Hepatocyte (in vitro differentiated cells): ENCODE measurements around the gene ARV1. TPM values are rescaled to one million over a fixed set of nuclear protein-coding genes. Genes with fewer than 3 reads are reported as not detected.

Experiments
- DNase-seq: peaks from one replicate; pipeline ENCODE4 v3.0.0-alpha.2; 2016; ENCODE audit warnings: low spot score
- H2AFZ ChIP-seq: fragments of 200-600 bp; sonication (generic); 2 replicates; pipeline ENCODE4 v1.6.0; 2016; ENCODE audit warnings: antibody characterized with exemption, mild to moderate bottlenecking
- H3K27ac ChIP-seq: fragments of 200-600 bp; sonication (generic); 2 replicates; pipeline ENCODE4 v1.5.1; 2016; ENCODE audit warnings: mild to moderate bottlenecking
- H3K27me3 ChIP-seq: fragments of 200-600 bp; sonication (generic); 2 replicates; pipeline ENCODE4 v1.6.1; 2016
- H3K36me3 ChIP-seq: fragments of 200-600 bp; sonication (generic); replicated peaks from 2 replicates; pipeline ENCODE4 v1.5.1; 2016; ENCODE audit warnings: low read depth; ENCODE audit not compliant: insufficient read depth
- H3K4me1 ChIP-seq: fragments of 200-600 bp; sonication (generic); 2 replicates; pipeline ENCODE4 v1.5.1; 2016; ENCODE audit warnings: mild to moderate bottlenecking, moderate library complexity; ENCODE audit not compliant: insufficient read depth
- H3K4me2 ChIP-seq: fragments of 200-600 bp; sonication (generic); 2 replicates; pipeline ENCODE4 v1.6.0; 2016
- H3K4me3 ChIP-seq: fragments of 200-600 bp; sonication (generic); 2 replicates; pipeline ENCODE4 v1.5.1; 2016; ENCODE audit warnings: mild to moderate bottlenecking
- H3K79me2 ChIP-seq: fragments of 200-600 bp; sonication (generic); 2 replicates; pipeline ENCODE4 v1.6.0; 2017; ENCODE audit warnings: mild to moderate bottlenecking
- H3K9me2 ChIP-seq: fragments of 200-600 bp; sonication (generic); replicated peaks from 2 replicates; pipeline ENCODE4 v1.6.0; 2017; ENCODE audit warnings: mild to moderate bottlenecking; ENCODE audit not compliant: insufficient read depth
- H3K9me3 ChIP-seq: fragments of 200-600 bp; sonication (generic); 2 replicates; pipeline ENCODE4 v1.5.1; 2016; ENCODE audit warnings: low read depth, mild to moderate bottlenecking
- H4K20me1 ChIP-seq: fragments of 200-600 bp; sonication (generic); 2 replicates; pipeline ENCODE4 v1.6.0; 2016; ENCODE audit warnings: mild to moderate bottlenecking; ENCODE audit not compliant: insufficient read depth, poor library complexity, severe bottlenecking
- EZH2 ChIP-seq: fragments of 200-600 bp; sonication (generic); IDR thresholded peaks from 2 replicates; pipeline ENCODE4 v1.6.1; 2016; ENCODE audit warnings: antibody characterized with exemption, mild to moderate bottlenecking, borderline replicate concordance
- EZH2phosphoT487 ChIP-seq: fragments of 200-600 bp; sonication (generic); IDR thresholded peaks from one replicate; pipeline ENCODE4 v1.6.1; 2018; ENCODE audit warnings: antibody characterized with exemption, mild to moderate bottlenecking, low read depth, moderate library complexity; ENCODE audit not compliant: unreplicated experiment, severe bottlenecking
- WGBS: methylation state at CpG from one replicate; pipeline ENCODE4 v1.1.6; 2016; ENCODE audit warnings: low lambda C conversion rate; ENCODE audit errors: missing lambda C conversion rate; 5-methylcytosine and 5-hydroxymethylcytosine counted together
- polyA plus RNA-seq: library from polyadenylated mRNA; unstranded; fragments of >200 nt; fragmentation: Nextera tagmentation; extraction: Ambion mirVana; gene quantifications from 2 replicates; pipeline ENCODE4 v1.2.1, GENCODE V29; 2016
- total RNA-seq: library from RNA; depleted of rRNA; stranded (reverse); fragments of >200 nt; gene quantifications from 2 replicates; pipeline ENCODE4 v1.2.3, GENCODE V29; 2014
- TF ChIP-seq, protein P1 (sequence below): fragments of 200-600 bp; sonication (generic); IDR thresholded peaks from 2 replicates; pipeline ENCODE4 v1.5.1; 2016; ENCODE audit warnings: antibody characterized with exemption, mild to moderate bottlenecking; ENCODE audit not compliant: poor library complexity

ARV1 gene
- total and polyA plus RNA-seq, 2 experiments from 2014 or later, result 20.0 to 24.4 TPM

DNA sequence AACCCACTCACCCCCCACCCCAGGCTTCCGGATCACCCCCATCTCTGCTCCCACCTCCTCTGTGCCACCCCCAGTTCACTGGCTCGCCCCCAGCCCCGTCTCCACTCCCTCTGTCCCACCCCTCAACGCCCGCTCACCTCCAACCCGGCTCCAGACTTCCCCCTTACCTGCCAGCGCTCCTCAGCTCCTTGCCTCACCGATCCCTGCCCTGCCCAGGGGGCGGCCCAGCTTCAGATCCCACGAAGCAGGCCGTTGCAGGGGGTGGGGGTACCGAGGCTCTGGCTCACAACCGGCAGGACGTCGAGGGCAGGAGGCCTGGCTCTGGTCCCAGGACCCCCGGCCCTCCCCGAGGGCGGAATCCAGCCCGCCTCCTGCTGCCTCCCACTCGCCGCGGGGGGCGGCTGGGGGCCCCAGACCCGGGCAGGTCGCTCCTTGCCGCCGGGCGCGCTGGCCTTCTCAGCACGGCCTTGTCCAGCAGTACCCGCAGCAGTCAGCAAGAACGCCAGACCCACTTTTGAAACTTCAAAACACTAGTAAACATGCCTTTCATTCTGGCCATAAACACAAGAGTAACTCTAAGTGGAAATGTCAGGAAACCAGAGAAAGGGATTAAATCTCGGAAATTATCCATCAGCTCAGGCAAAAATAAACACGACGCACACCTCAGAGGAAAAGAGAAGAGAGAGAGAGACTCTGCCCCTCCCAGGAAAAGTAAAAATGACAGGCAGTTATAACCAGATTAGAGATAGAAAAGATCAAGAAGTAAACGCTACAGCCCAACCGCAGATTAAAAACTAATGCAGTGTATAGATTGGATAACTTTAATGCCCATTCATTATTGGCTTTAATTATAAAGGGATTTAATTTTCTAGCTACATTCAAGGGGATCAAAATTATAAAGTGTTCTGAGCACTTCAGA lies 62.2 kb downstream of the ARV1 start:
- TF ChIP-seq, protein P1, sequence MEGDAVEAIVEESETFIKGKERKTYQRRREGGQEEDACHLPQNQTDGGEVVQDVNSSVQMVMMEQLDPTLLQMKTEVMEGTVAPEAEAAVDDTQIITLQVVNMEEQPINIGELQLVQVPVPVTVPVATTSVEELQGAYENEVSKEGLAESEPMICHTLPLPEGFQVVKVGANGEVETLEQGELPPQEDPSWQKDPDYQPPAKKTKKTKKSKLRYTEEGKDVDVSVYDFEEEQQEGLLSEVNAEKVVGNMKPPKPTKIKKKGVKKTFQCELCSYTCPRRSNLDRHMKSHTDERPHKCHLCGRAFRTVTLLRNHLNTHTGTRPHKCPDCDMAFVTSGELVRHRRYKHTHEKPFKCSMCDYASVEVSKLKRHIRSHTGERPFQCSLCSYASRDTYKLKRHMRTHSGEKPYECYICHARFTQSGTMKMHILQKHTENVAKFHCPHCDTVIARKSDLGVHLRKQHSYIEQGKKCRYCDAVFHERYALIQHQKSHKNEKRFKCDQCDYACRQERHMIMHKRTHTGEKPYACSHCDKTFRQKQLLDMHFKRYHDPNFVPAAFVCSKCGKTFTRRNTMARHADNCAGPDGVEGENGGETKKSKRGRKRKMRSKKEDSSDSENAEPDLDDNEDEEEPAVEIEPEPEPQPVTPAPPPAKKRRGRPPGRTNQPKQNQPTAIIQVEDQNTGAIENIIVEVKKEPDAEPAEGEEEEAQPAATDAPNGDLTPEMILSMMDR, result no peak
- TF ChIP-seq EZH2phosphoT487, result no peak
- TF ChIP-seq EZH2, result no peak
- peak overlapping the region; percentile 97 for H3K4me2 ChIP-seq
- H3K4me3 ChIP-seq, result peak overlapping the region; percentile 51
- no peaks in the 10 kb centered on the region for H3K36me3 ChIP-seq
- peak overlapping the region; percentile 90 for H2AFZ ChIP-seq
- 15% methylated on average over 30 of the region's 37 CpGs for WGBS
- peaks cover 3% of the 10 kb centered on the region for H3K9me3 ChIP-seq
- H3K79me2 ChIP-seq, result peaks cover 28% of the 10 kb centered on the region
- H3K27ac ChIP-seq, result peak overlapping the region; percentile 68
- peaks cover 7% of the 10 kb centered on the region for H4K20me1 ChIP-seq
- no peaks in the 10 kb centered on the region for H3K9me2 ChIP-seq
- H3K27me3 ChIP-seq, result no peaks in the 10 kb centered on the region
- DNase-seq, result peak; percentile 50
- peaks cover 23% of the 10 kb centered on the region for H3K4me1 ChIP-seq

DNA sequence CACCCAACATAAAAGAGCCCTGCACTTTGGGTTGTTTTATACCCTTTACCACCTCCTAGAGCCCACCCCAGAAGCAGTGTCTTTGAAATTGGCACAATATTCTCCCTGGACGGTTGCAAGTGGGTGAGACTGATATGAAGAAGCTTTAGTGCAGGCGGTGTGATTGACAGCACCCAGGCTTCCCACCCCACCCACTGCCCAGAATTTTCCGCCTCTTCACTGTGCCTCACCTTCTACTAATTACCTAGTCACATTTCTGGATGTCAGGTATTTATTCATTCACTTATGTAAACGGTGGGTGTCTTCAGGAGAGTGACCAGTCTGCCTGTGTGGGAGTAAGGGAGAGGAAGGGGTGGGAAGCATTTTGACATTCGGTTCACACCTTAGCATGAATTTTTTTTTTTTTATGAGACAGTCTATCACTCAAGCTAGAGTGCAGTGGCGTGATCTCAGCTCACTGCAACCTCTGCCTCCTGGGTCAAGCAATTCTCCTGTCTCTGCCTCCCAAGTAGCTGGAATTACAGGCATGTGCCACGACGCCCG lies 62.9 kb downstream of the ARV1 start:
- Histone ChIP-seq H3K79me2 (peaks cover 21% of the 10 kb centered on the region), H3K4me3 (no peak overlapping the region), H2AFZ (no peak overlapping the region), H3K9me3 (peaks cover 3% of the 10 kb centered on the region), H3K4me2 (no peak overlapping the region), H4K20me1 (peaks cover 4% of the 10 kb centered on the region), H3K9me2 (no peaks in the 10 kb centered on the region), H3K36me3 (no peaks in the 10 kb centered on the region), H3K27me3 (peaks cover 3% of the 10 kb centered on the region), H3K27ac (no peak overlapping the region), H3K4me1 (peaks cover 23% of the 10 kb centered on the region)
- TF ChIP-seq, protein P1, result no peak
- TF ChIP-seq EZH2 (no peak), EZH2phosphoT487 (no peak)
- no peak for DNase-seq
- 75% methylated on average over 9 of the region's 9 CpGs for WGBS

DNA sequence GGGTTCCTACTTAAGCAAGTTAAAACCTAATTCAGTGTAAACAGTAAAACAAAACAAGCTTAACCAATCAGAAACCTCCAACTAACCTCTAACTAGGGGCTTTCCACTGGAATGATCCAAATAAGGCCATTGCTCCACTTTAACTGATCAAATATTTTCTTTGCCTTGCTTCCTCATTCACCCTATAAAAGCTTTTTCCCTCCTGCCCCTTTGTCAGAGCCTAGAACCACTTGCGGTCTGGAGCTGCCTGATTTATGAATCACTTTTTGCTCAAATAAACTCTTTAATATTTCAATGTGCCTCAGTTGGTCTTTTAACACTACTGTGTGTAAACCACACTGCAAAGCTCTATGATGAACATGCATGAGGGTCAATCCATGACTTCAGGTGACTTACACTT lies 65.7 kb downstream of the ARV1 start:
- WGBS, result 92% methylated on average over 1 of the region's 1 CpG
- no peak overlapping the region for H2AFZ ChIP-seq
- TF ChIP-seq, protein P1, result no peak
- TF ChIP-seq EZH2 (no peak), EZH2phosphoT487 (no peak)

More for the DNA sequence above, 65.7 kb downstream of the ARV1 start:
- Histone ChIP-seq H3K79me2 (no peaks in the 10 kb centered on the region), H3K4me1 (peaks cover 8% of the 10 kb centered on the region), H3K36me3 (no peaks in the 10 kb centered on the region), H3K27me3 (peaks cover 12% of the 10 kb centered on the region), H3K9me2 (no peaks in the 10 kb centered on the region), H3K4me3 (no peak overlapping the region), H3K4me2 (no peak overlapping the region), H3K9me3 (peaks cover 3% of the 10 kb centered on the region), H4K20me1 (no peaks in the 10 kb centered on the region), H3K27ac (no peak overlapping the region)
- DNase-seq, result no peak
